Measurements from ENCODE around the gene CDK10.
"Not testable (repeated sequence)": the region's sequence is repeated elsewhere in the genome, so short reads cannot be mapped to it uniquely, and the experiment has no call there.

CDK10 gene

GRCh38 chr16:89697616-89698331, 11.3 kb downstream of the CDK10 start:
- no peak overlapping the region for H3K4me3 ChIP-seq (ENCODE audit: low read depth, low read length)
- TF ChIP-seq CTCF (IDR thresholded peaks at IDR 0.05; ENCODE audit: low read depth, low read length): no peak

- H3K4me3 ChIP-seq (ENCODE audit: low read depth, low read length): not testable (repeated sequence)
Measured at GRCh38 chr16:89698717-89699116, 12.2 kb downstream of the CDK10 start.

GRCh38 chr16:89699629-89700099, 13.2 kb downstream of the CDK10 start:
- not testable (repeated sequence) for H3K4me3 ChIP-seq (ENCODE audit: low read depth, low read length)

- peak; percentile 67 for TF ChIP-seq CTCF (IDR thresholded peaks at IDR 0.05; ENCODE audit: low read depth, low read length)
- peak overlapping the region; percentile 60 for H3K4me3 ChIP-seq (ENCODE audit: low read depth, low read length)
Measured at GRCh38 chr16:89700100-89700648, 13.7 kb downstream of the CDK10 start.

- 0 out of 2 replicates have a peak, but pooled peaks have one; percentile 12 for TF ChIP-seq CTCF (IDR thresholded peaks at IDR 0.05; ENCODE audit: low read depth, low read length)
- peak overlapping the region; percentile 60 for H3K4me3 ChIP-seq (ENCODE audit: low read depth, low read length)
Measured at GRCh38 chr16:89700649-89701424, 14.3 kb downstream of the CDK10 start.

- H3K4me3 ChIP-seq (ENCODE audit: low read depth, low read length): peak within 1 kb of the TSS; percentile 60
- no peak for TF ChIP-seq CTCF (IDR thresholded peaks at IDR 0.05; ENCODE audit: low read depth, low read length)
Measured at GRCh38 chr16:89701425-89702406, 15.2 kb downstream of the CDK10 start, which contains the start of gene SPATA2L. TSS of gene SPATA2L (minus strand) at chr16:89701705. CDS start at chr16:89701232, 473 bp downstream.

GRCh38 chr16:89704281-89704680, 17.8 kb downstream of the CDK10 start:
- TF ChIP-seq CTCF (IDR thresholded peaks at IDR 0.05; ENCODE audit: low read depth, low read length): no peak
- H3K4me3 ChIP-seq (ENCODE audit: low read depth, low read length): no peak overlapping the region

Data from WI38 (cell line).